GM19025 (cell line): Measurements from ENCODE around the gene QKI.
"Not testable (repeated sequence)": the region's sequence is repeated elsewhere in the genome, so short reads cannot be mapped to it uniquely, and the experiment has no call there.

Experiments used
- ATAC-seq: cut with Tn5 transposase; IDR thresholded peaks from one replicate; pipeline ENCODE4 v1.9.1; 2021; ENCODE audit warnings: mild to moderate bottlenecking, low read depth, moderate library complexity; ENCODE audit not compliant: unreplicated experiment

Gene QKI

GRCh38 chr6:163476946-163477345 lies 62.4 kb downstream of the QKI start:
- ATAC-seq = not testable (repeated sequence)

GRCh38 chr6:163483107-163483506 lies 68.6 kb downstream of the QKI start:
- no peak for ATAC-seq

GRCh38 chr6:163485388-163485851 lies 70.9 kb downstream of the QKI start:
- no peak for ATAC-seq

GRCh38 chr6:163486821-163487220 lies 72.3 kb downstream of the QKI start:
- ATAC-seq = no peak

GRCh38 chr6:163487606-163488005 lies 73.1 kb downstream of the QKI start:
- ATAC-seq = no peak

GRCh38 chr6:163489584-163489983 lies 75.1 kb downstream of the QKI start:
- no peak for ATAC-seq

GRCh38 chr6:163490826-163491577 lies 76.5 kb downstream of the QKI start:
- ATAC-seq = no peak

- ATAC-seq = no peak
Observed at GRCh38 chr6:163491737-163492300, 77.3 kb downstream of the QKI start.

GRCh38 chr6:163494279-163494727 lies 79.8 kb downstream of the QKI start:
- ATAC-seq = no peak

GRCh38 chr6:163496205-163496604 lies 81.7 kb downstream of the QKI start:
- ATAC-seq = no peak

GRCh38 chr6:163500105-163500504 lies 85.6 kb downstream of the QKI start:
- ATAC-seq = no peak

GRCh38 chr6:163501026-163501425 lies 86.5 kb downstream of the QKI start:
- no peak for ATAC-seq

GRCh38 chr6:163501439-163501838 lies 86.9 kb downstream of the QKI start:
- no peak for ATAC-seq

- ATAC-seq = no peak
Observed at GRCh38 chr6:163504984-163505640, 90.6 kb downstream of the QKI start.

GRCh38 chr6:163507965-163508364 lies 93.4 kb downstream of the QKI start:
- ATAC-seq = no peak

GRCh38 chr6:163513003-163513402 lies 98.5 kb downstream of the QKI start:
- no peak for ATAC-seq

- ATAC-seq = no peak
Observed at GRCh38 chr6:163513570-163514166, 99.2 kb downstream of the QKI start.

- no peak for ATAC-seq
Observed at GRCh38 chr6:163516908-163517307, 102.4 kb downstream of the QKI start.

- ATAC-seq = no peak
Observed at GRCh38 chr6:163520956-163521355, 106.4 kb downstream of the QKI start.

- no peak for ATAC-seq
Observed at GRCh38 chr6:163522033-163522432, 107.5 kb downstream of the QKI start.

GRCh38 chr6:163525926-163526325 lies 111.4 kb downstream of the QKI start:
- no peak for ATAC-seq
